Breast epithelium (tissue), 3 donors: ENCODE measurements around the gene BCAP31.

Experiments
- POLR2AphosphoS5 ChIP-seq, 3 donors: sonication (generic); formaldehyde crosslinking; IDR thresholded peaks; one replicate each; pipeline ENCODE4 v1.6.1; 2017; ENCODE audit warnings: antibody characterized with exemption in 3 of 3
- TF ChIP-seq, protein P1 (sequence below), 3 donors: fragments of 450-650 bp; IDR thresholded peaks; one replicate each; pipeline ENCODE4 v1.5.1; 2016 to 2017; ENCODE audit warnings: antibody characterized with exemption in 3 of 3, mild to moderate bottlenecking in 3 of 3, moderate library complexity in 3 of 3

DNA sequence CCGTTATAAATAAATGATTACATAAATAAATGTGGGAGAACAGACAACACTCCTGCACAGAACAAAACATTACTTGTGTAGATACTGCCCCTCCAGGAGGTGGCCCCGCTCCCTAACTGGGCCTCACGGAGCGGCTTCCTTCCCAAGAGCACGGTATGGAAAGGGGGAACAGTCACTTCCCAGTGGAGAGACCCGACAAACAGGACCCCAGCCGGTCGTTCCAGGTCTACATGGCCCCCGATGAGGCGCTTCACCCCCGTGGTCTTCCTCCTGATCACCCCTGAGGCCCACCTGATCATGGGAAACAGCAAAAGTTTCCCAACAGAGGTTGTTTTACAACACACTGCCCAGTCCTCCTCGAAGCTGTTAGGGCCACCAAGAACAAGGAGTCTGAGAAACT lies 43.0 kb downstream of the BCAP31 start:
- TF ChIP-seq, protein P1, sequence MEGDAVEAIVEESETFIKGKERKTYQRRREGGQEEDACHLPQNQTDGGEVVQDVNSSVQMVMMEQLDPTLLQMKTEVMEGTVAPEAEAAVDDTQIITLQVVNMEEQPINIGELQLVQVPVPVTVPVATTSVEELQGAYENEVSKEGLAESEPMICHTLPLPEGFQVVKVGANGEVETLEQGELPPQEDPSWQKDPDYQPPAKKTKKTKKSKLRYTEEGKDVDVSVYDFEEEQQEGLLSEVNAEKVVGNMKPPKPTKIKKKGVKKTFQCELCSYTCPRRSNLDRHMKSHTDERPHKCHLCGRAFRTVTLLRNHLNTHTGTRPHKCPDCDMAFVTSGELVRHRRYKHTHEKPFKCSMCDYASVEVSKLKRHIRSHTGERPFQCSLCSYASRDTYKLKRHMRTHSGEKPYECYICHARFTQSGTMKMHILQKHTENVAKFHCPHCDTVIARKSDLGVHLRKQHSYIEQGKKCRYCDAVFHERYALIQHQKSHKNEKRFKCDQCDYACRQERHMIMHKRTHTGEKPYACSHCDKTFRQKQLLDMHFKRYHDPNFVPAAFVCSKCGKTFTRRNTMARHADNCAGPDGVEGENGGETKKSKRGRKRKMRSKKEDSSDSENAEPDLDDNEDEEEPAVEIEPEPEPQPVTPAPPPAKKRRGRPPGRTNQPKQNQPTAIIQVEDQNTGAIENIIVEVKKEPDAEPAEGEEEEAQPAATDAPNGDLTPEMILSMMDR (IDR thresholded peaks at IDR 0.05) = no peak
- TF ChIP-seq POLR2AphosphoS5 (IDR thresholded peaks at IDR 0.05) = no peak
